ENCODE measurements around the gene OR10A6.

- TF ChIP-seq, protein P1, sequence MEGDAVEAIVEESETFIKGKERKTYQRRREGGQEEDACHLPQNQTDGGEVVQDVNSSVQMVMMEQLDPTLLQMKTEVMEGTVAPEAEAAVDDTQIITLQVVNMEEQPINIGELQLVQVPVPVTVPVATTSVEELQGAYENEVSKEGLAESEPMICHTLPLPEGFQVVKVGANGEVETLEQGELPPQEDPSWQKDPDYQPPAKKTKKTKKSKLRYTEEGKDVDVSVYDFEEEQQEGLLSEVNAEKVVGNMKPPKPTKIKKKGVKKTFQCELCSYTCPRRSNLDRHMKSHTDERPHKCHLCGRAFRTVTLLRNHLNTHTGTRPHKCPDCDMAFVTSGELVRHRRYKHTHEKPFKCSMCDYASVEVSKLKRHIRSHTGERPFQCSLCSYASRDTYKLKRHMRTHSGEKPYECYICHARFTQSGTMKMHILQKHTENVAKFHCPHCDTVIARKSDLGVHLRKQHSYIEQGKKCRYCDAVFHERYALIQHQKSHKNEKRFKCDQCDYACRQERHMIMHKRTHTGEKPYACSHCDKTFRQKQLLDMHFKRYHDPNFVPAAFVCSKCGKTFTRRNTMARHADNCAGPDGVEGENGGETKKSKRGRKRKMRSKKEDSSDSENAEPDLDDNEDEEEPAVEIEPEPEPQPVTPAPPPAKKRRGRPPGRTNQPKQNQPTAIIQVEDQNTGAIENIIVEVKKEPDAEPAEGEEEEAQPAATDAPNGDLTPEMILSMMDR (IDR thresholded peaks at IDR 0.05): no peak
- TF ChIP-seq POLR2A (IDR thresholded peaks at IDR 0.05): no peak
Measured at GRCh38 chr11:7890417-7891172, 40.5 kb downstream of the OR10A6 start.

All from testis (tissue), 2 donors.